K562 (cell line): ENCODE measurements around the gene PFDN2. TPM values are rescaled to one million over a fixed set of nuclear protein-coding genes. Genes with fewer than 3 reads are reported as not detected.

Experiments
- ATAC-seq: fragments of 200-7000 bp; cut with Tn5 transposase; 3 replicates; pipeline ENCODE4 v1.9.1; 2020; ENCODE audit warnings: moderate library complexity
- BruUV-seq: library from RNA; stranded (reverse); fragments of 400-500 nt; replicated peaks from 2 replicates; lab custom pipeline; 2021; lab: Mats Ljungman, UMichigan
- CTCF ChIA-PET: fragments of 300-600 bp; formaldehyde crosslinking; extraction: SDS; loops from one replicate; lab custom pipeline; 2021; ENCODE audit warnings: low intra/inter-chr PET ratio; lab: Yijun Ruan, JAX
- POLR2A ChIA-PET: fragments of 300-600, 350-650 bp; sonication (Branson Sonifier 250); formaldehyde crosslinking; extraction: SDS; loops from one replicate; lab custom pipeline; 2021; ENCODE audit warnings: antibody characterized with exemption, inconsistent platforms; lab: Yijun Ruan, JAX
- DNase-seq, 4 experiments: peaks; one replicate each; pipeline versions ENCODE4 v3.0.0 to v3.0.0-alpha.2; 2011 to 2018; ENCODE audit warnings: low spot score in 3 of 4, mixed read lengths in 3 of 4; ENCODE audit errors: extremely low read depth in 1 of 4
- FAIRE-seq: peaks from 2 replicates; lab custom pipeline; 2011; peaks lifted over from hg19 to GRCh38; lab: Jason Lieb, UNC
- H2AFZ ChIP-seq: 2 replicates; pipeline ENCODE4 v1.6.0; 2011; ENCODE audit warnings: low read depth, low read length, control low read depth, inconsistent platforms
- H3K27ac ChIP-seq: fragments of 200-600 bp; 3 replicates; pipeline ENCODE4 v1.8.0; 2011; ENCODE audit warnings: low read depth, mild to moderate bottlenecking, control low read depth, inconsistent platforms, low read length, moderate library complexity, mixed read lengths; ENCODE audit errors: extremely low read depth
- H3K27me3 ChIP-seq, 2 experiments: fragments of 300-600 bp in 1 of 2; 2 replicates in 1 of 2; 3 replicates in 1 of 2; pipeline versions ENCODE4 v1.6.0 to v1.8.0; 2011; ENCODE audit warnings: inconsistent platforms in 2 of 2, low read length in 2 of 2, mild to moderate bottlenecking in 1 of 2, mixed read lengths in 1 of 2, moderate library complexity in 1 of 2; ENCODE audit not compliant: control insufficient read depth in 2 of 2, insufficient read depth in 2 of 2
- H3K36me3 ChIP-seq: fragments of 300-600 bp; 3 replicates; pipeline ENCODE4 v1.8.0; 2011; ENCODE audit warnings: mild to moderate bottlenecking, low read length, inconsistent platforms; ENCODE audit not compliant: control insufficient read depth, insufficient read depth
- H3K4me1 ChIP-seq, 2 experiments: fragments of 200-600 bp in 1 of 2; replicated peaks in 1 of 2; 2 replicates in 1 of 2; 3 replicates in 1 of 2; pipeline versions ENCODE4 v1.5.1 to v1.8.0; 2011; ENCODE audit warnings: inconsistent platforms in 2 of 2, low read length in 2 of 2, mild to moderate bottlenecking in 1 of 2, mixed read lengths in 1 of 2, moderate library complexity in 1 of 2; ENCODE audit not compliant: control insufficient read depth in 2 of 2, insufficient read depth in 2 of 2
- H3K4me2 ChIP-seq: 2 replicates; pipeline ENCODE4 v1.6.1; 2011; ENCODE audit warnings: low read length, control low read depth, inconsistent platforms, mixed read lengths; ENCODE audit not compliant: insufficient read depth
- H3K4me3 ChIP-seq: fragments of 200-600 bp; sonication (generic), shearing (Covaris generic); 2 replicates; pipeline ENCODE4 v1.5.1; 2016; ENCODE audit warnings: control low read depth, inconsistent platforms
- H3K79me2 ChIP-seq: fragments of 200-600 bp; 3 replicates; pipeline ENCODE4 v1.8.0; 2011; ENCODE audit warnings: low read length, inconsistent platforms; ENCODE audit not compliant: control insufficient read depth, insufficient read depth
- H3K9ac ChIP-seq, 2 experiments: 2 replicates each; pipeline versions ENCODE4 v1.6.0 to v1.6.1; 2011; ENCODE audit warnings: low read depth in 2 of 2, low read length in 2 of 2, control low read depth in 1 of 2, inconsistent platforms in 1 of 2, mild to moderate bottlenecking in 1 of 2, mixed read lengths in 1 of 2; ENCODE audit not compliant: insufficient read depth in 1 of 2
- H3K9me1 ChIP-seq: one replicate; pipeline ENCODE4 v1.6.0; 2011; ENCODE audit warnings: inconsistent platforms, mild to moderate bottlenecking, low read length, moderate library complexity; ENCODE audit not compliant: control insufficient read depth, insufficient read depth
- H3K9me3 ChIP-seq: replicated peaks from 2 replicates; pipeline ENCODE4 v1.5.1; 2011; ENCODE audit warnings: low read depth, low read length, inconsistent platforms; ENCODE audit not compliant: control insufficient read depth, insufficient read depth
- H4K20me1 ChIP-seq: replicated peaks from 2 replicates; pipeline ENCODE4 v1.6.1; 2011; ENCODE audit warnings: low read length, inconsistent platforms, mixed read lengths; ENCODE audit not compliant: control insufficient read depth, insufficient read depth
- GTF3C2 ChIP-seq: IDR thresholded peaks from 3 replicates; pipeline ENCODE4 v1.6.1; 2011; ENCODE audit warnings: borderline replicate concordance, mild to moderate bottlenecking, moderate library complexity; ENCODE audit not compliant: insufficient read length; ENCODE audit errors: extremely low read depth
- NFRKB ChIP-seq: fragments of 450-650 bp; IDR thresholded peaks from 2 replicates; pipeline ENCODE4 v1.6.1; 2016; ENCODE audit warnings: low read depth
- POLR2AphosphoS5 ChIP-seq: IDR thresholded peaks from 2 replicates; pipeline ENCODE4 v1.6.1; 2011; ENCODE audit warnings: mild to moderate bottlenecking, low read depth, low read length, moderate library complexity; ENCODE audit not compliant: control insufficient read depth, insufficient read depth
- SRF ChIP-seq, 2 experiments: fragments of 250-450, 450-650 bp in 1 of 2; sonication (Bioruptor Pico) in 1 of 2; sonication (generic) in 1 of 2; formaldehyde crosslinking; IDR thresholded peaks; 2 replicates each; pipeline versions ENCODE4 v1.5.0 to v1.5.1; 2020 to 2022; ENCODE audit warnings: mild to moderate bottlenecking in 1 of 2, missing genetic modification reagents in 1 of 2
- ZBTB26 ChIP-seq: fragments of 450-650 bp; formaldehyde crosslinking; IDR thresholded peaks from 2 replicates; pipeline ENCODE4 v1.4.0; 2022; ENCODE audit warnings: missing genetic modification characterization
- WGBS: fragments of 100-300 bp; shearing (Covaris generic); methylation state at CpG from one replicate; pipeline ENCODE4 v1.1.6; 2016; ENCODE audit warnings: low coverage, mixed read lengths; ENCODE audit not compliant: insufficient coverage; ENCODE audit errors: missing lambda C conversion rate; 5-methylcytosine and 5-hydroxymethylcytosine counted together
- in situ Hi-C: fragments of 300-500 bp; cut with MboI; formaldehyde crosslinking; loops from 4 replicates; pipeline ENCODE4 v1.15.0; 2018; ENCODE audit warnings: inconsistent platforms, mixed read lengths
- intact Hi-C: fragments of 100-400 bp; cut with micrococcal nuclease; formaldehyde crosslinking; loops from 2 replicates; pipeline ENCODE4 v1.14.2; 2022
- polyA plus RNA-seq, 8 experiments: library from polyadenylated mRNA; depleted of rRNA in 4 of 8; stranded (reverse) in 5 of 8; unstranded in 3 of 8; fragments of >200 nt; fragmentation: Nextera tagmentation in 2 of 8; fragmentation: Illumina TruSeq in 1 of 8; extraction: Ambion mirVana in 2 of 8; extraction: Trizol in 1 of 8; gene quantifications; 2 replicates each; pipeline versions ENCODE4 v1.2.1 to v1.2.3, GENCODE V29; 2011 to 2014; ENCODE audit warnings: inconsistent platforms in 1 of 8, missing spikeins in 1 of 8
- total RNA-seq, 7 experiments: library from RNA; depleted of rRNA in 6 of 7; stranded (reverse); fragments of >200 nt in 6 of 7; fragmentation: Illumina TruSeq in 2 of 7; extraction: Trizol in 2 of 7; gene quantifications; 2 replicates each; pipeline versions ENCODE4 v1.2.1 to v1.2.3, GENCODE V29; 2011 to 2021; ENCODE audit warnings: low replicate concordance in 1 of 7
- TF ChIP-seq, protein P1 (sequence below): fragments of 250-450 bp; sonication (Bioruptor Pico); IDR thresholded peaks from 2 replicates; pipeline ENCODE4 v1.5.0; 2021

The PFDN2 gene
- total and polyA plus RNA-seq, 9 of the 15 experiments (the other 6 are each of a cell fraction or from before 2014, with no cell fraction given) = 50.2 to 361 (median 144) TPM

- H2AFZ ChIP-seq = no peak overlapping the region
- DNase-seq = no peak
- intact Hi-C loops (no loop called here), in situ Hi-C loops (no loop called here)
- TF ChIP-seq GTF3C2 = no peak
- TF ChIP-seq, protein P1, sequence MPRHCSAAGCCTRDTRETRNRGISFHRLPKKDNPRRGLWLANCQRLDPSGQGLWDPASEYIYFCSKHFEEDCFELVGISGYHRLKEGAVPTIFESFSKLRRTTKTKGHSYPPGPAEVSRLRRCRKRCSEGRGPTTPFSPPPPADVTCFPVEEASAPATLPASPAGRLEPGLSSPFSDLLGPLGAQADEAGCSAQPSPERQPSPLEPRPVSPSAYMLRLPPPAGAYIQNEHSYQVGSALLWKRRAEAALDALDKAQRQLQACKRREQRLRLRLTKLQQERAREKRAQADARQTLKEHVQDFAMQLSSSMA (CRISPR knock-in tag) = no peak
- no peak for TF ChIP-seq NFRKB
- no peak for TF ChIP-seq POLR2AphosphoS5
- TF ChIP-seq SRF (CRISPR knock-in tag; IDR thresholded peaks at IDR 0.05) = no peak
- no peak for TF ChIP-seq ZBTB26 (CRISPR knock-in tag)
- H3K9ac ChIP-seq = peak overlapping the region; percentile 65 to 88; a peak in 3 of 4 replicates
- no peaks in the 10 kb centered on the region for H4K20me1 ChIP-seq
- ChIA-PET CTCF (no interaction called here), POLR2A (interaction anchor here (0.6 to 1.7 kb wide), 4 partner anchors 9 to 232 kb away, joined by 3 to 12 read pairs (median 4); partner anchors contain the start of gene UFC1)
- no peak for FAIRE-seq
- no peak for ATAC-seq
- no peaks in the 10 kb centered on the region for H3K27me3 ChIP-seq
- no peaks in the 10 kb centered on the region for H3K9me1 ChIP-seq
- 91% methylated on average over 10 of the region's 10 CpGs for WGBS
- H3K79me2 ChIP-seq = peaks cover 66% of the 10 kb centered on the region
- peaks cover 60% of the 10 kb centered on the region for H3K36me3 ChIP-seq
- no peak overlapping the region for H3K4me3 ChIP-seq
- no TSS peak for BruUV-seq
- peak overlapping the region; percentile 78; the same call in 2 of the 3 replicates for H3K27ac ChIP-seq
- H3K4me2 ChIP-seq = peak overlapping the region; percentile 83
- H3K9me3 ChIP-seq = no peaks in the 10 kb centered on the region
- peaks cover 68 to 80% of the 10 kb centered on the region in 2 experiments for H3K4me1 ChIP-seq
Observed at GRCh38 chr1:161162806-161163205, 45.0 kb upstream of the PFDN2 start.
